ENCODE data around the gene NUB1.

The NUB1 gene

GRCh38 chr7:151345576-151346469 lies 4.2 kb downstream of the NUB1 start:
- no peak for DNase-seq (ENCODE audit: low spot score)

DNA sequence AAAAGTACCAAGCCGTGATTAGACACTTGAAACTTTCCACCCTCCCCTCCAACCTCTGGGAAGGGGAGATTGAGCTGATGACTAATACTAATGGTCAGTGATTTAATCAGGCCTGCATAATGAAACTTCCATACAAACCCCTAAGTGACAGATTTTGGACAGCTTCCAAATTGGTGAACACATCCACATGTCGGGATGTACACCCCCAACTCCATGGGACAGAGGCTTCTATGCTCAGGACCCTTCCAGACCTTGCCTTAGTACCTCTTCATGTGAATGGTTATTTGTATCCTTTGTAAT lies 4.8 kb downstream of the NUB1 start:
- DNase-seq (ENCODE audit: low spot score), result no peak

DNA sequence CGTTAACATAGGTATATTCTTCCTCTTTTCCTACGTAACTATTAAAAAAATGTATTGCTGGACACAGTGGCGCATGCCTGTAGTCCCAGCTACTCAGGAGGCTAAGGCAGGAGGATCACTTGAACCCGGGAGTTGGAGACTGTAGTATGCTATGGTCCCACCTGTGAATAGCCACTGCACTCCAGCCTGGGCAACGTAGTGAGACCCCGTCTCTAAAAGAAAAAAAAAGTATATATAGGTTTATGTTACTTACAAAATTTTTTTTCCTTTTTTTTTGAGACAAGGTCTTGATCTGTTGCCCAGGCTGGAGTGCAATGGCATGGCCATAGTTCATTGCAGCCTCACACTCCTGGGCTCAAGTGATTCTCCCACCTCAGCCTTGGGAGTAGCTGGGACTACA lies 5.6 kb downstream of the NUB1 start:
- DNase-seq (ENCODE audit: low spot score), result no peak

DNA sequence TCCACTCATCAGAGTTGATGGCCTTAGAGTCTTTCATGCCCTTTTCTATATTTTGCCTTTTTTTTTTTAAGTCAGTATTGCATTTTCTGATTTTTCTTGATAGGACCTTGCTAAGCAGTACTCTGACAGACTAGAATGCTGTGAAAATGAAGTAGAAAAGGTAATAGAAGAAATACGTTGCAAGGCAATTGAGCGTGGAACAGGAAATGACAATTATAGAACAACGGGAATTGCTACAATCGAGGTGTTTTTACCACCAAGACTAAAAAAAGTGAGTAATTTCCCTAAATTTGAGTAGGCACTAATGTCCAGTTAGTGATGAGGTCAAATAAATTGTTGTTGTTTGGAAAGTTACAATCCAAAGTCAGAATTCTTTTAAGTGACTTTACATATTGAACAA lies 7.4 kb downstream of the NUB1 start:
- no peak for DNase-seq (ENCODE audit: low spot score)

DNA sequence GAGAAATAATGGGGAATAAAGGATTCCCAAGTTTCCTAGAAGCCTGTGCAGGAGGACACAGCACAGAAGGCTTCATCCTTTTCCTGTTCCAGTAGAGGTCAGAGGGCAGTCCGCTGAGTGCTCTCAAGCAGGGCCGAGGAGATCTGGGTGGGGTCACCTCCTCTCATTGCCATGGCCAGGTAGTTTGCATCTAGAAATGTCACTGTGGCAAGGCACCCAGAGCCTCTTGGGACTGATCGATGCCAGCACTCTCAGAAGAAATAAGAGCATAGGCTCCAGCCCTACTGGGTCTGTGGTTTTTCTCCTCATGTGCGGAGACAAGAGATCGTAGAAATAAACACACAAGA lies 7.9 kb downstream of the NUB1 start:
- no peak for DNase-seq (ENCODE audit: low spot score)

- DNase-seq (ENCODE audit: low spot score), result peak; percentile 63
Measured at GRCh38 chr7:151351027-151351426, 9.4 kb downstream of the NUB1 start.

GRCh38 chr7:151351967-151352366 lies 10.4 kb downstream of the NUB1 start:
- DNase-seq (ENCODE audit: low spot score), result peak; percentile 68

DNA sequence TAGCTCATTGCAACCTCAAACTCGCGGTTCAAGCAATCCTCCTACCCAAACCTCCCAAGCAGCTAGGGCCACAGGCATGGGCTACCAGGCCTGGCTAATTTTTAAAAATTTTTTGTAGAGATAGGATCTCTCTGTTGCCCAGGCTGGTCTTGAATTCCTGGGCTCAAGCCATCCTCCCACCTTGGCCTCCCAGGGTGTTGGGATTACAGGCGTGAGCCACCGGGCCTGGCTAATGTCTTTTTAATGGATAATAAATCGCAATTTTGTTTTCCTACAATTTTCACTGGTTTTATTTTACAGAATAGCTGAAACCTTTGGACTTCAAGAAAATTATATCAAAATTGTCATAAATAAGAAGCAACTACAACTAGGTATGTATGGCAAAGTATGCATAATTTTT lies 10.9 kb downstream of the NUB1 start:
- no peak for DNase-seq (ENCODE audit: low spot score)

DNA sequence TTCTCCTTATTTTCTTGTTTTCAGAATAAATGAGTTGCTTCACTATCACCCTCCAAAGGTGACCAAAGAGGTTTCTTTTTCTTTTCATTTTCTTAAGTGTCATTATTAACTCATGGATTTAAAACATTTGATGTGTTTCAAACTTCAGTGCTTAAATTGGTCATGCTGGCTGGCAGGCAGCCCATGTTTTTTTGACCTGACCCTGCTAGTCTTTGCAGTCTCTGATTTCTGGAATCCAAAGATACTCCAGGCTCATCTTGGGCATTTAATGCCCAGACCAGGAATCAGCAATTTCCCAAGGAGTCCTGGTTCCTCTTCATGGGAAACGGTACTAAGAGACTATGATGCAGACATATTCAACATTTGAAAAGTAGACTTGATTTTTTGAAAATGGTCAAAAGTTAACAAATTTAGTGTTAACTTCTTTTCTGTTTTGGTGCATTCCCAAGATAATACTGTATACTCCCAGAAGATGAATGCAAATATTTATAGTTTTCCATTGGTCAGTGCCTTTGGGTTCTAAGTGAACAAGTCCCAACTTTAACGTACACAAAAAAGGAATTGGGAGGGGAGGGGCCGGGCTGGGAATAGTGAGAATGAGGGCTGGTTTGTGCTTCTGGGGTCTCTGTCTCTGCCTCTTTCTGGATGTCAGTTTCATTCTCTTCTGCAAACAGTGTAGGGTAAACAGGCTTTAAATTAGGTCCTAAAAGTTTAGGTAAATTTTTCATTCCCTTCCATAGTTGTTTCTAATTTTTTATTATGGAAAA lies 19.8 kb downstream of the NUB1 start:
- DNase-seq (ENCODE audit: low spot score), result no peak

DNA sequence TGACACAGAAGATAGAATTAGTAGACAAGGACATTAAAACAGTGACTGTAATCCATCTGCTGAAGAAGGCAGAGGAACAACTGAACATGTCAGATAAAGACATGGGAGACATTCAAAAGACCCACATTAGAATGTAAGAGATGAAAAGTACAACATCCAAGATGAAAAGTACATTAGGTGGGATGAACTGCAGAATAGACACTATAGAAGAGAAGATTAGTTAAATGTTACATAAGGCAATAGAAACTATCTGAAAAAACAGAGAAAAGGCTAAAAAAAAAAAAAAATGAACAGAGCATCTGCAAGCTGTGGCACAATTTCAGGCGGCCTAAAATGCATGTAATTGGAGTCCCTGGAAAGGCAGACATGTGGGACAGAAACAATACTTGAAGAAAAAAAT lies 21.6 kb downstream of the NUB1 start:
- no peak for DNase-seq (ENCODE audit: low spot score)

- DNase-seq (ENCODE audit: low spot score), result no peak
Measured at GRCh38 chr7:151366166-151366879, 24.7 kb downstream of the NUB1 start.

GRCh38 chr7:151366880-151367222 lies 25.2 kb downstream of the NUB1 start:
- DNase-seq (ENCODE audit: low spot score), result no peak

DNA sequence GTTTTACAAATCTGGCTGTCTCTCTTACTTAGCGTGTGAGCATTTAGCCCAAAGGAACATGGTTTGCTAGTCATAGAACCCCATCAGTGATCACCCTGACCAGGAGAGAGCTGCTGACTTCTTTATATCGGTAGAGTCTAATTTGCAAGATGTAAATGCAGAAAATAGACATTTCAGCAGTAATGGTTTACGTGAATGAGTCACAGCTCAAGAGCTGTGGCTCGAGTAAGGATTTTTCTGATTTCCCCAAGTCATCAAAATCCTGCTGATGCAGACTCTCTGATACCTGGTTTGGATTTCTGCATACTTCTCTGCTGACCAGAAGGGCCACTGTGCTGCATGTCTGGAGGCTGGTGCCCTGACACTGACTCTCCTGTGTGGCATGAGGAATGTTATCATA lies 25.7 kb downstream of the NUB1 start:
- DNase-seq (ENCODE audit: low spot score), result no peak

DNA sequence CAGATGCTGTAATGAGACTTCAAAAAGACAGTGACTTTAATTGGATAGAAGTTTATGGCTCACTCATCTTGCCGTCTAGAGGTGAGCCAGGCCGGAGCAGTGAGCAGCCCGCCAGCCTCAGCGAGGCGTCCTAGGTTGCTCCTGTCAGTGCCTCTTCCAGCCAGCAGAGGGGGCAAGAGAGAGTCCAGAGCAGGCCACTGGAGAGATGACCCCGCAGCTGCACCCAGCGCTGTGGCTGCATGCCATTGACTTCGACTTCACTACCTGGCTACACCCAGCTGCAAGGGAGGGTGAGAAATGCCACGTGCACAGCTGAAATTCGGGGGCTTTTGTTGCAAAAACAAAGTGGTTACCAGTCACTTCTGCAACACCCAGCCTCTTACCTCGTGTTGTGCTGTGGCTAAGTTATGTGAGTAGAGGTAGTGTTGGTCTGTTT lies 26.5 kb downstream of the NUB1 start:
- peak; percentile 82 for DNase-seq (ENCODE audit: low spot score)

DNA sequence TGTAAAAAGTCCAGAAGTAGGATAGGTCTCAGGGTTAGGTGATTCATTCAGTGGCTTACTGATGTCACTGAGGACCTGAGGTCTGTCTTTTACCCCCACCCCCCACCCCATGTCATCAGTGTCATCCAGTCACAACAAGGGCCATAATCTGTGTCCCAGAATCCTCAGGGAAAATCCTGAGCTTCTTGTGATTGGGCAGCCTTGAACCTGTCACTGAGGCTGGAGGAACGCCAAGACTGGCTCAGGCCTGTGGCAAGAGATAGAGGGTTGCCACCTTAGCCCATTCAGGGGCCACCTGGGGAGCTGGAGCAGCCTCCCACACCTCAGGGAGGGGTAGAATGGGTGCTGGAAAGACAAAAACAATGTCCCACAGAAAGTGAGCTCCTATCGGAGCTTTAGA lies 29.7 kb downstream of the NUB1 start:
- no peak for DNase-seq (ENCODE audit: low spot score)

DNA sequence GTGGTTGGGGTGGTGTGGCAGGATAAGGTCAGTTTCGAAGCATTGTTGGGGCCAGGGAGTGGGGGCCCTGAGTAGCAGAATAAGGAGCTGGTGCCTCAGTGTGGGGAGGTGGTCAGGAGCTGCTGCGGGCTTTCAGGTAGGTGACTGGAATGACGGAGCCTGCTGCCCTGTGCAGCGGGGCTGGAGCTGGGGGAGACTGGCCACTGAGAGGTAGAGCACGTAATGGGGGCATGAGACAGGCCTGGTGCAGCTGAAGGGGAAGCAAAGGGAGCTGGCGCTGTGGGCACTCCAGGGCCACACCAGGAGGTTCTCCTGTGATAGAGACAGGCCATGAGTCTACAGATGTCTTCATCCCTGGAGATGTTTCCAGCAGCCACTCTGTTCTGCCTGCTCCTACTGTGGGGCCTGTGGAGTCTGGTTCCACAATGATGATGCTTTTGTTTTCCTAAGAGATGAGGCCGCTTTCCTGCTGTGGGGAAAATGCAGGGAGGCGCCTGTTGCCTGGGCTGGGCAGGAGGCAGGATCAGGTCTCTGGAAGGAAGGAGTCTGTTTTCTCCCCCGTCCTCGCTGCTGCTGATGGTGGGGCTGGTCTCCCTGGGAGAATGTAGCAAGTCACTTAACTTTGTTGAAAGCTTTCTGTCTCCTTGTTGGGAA lies 31.1 kb downstream of the NUB1 start:
- no peak for DNase-seq (ENCODE audit: low spot score)

DNA sequence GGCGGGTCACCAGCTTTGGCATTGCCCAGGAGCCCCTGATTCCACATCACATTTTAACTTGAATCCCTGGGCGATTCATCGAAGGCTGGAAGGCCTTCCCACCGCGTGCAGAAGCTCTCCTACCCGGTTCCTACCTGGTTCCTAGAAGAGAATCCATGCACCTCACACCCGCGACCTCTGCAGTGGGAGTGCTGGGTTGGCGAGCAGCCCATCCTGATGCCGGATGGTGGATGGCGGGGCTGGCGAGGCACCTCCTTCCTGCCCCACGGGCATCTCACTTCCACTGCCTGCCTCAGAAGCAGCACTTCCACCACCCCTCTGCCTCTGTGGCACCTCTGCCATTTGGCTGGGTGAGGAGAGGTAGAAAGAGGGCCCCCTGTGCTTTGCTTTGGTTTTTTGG lies 32.0 kb downstream of the NUB1 start:
- no peak for DNase-seq (ENCODE audit: low spot score)

DNA sequence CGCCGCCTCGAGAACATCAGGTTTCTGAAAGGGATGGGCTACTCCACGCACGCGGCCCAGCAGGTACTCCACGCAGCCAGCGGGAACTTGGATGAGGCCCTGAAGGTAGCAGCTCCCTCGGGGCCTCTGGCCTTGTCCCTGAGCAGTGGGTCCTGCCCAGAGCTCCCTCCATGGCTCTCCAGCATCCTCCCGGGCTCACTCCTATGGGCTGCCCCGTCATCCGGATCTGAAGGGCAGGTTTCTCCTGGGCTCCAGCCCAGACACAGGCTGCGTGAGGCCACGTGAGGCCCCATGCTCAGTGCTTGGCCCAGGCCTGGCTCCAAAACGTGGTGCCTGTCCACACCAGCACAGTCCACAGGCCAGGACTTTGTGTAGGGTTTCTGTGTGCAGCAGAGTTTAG lies 32.5 kb downstream of the NUB1 start:
- no peak for DNase-seq (ENCODE audit: low spot score)

DNA sequence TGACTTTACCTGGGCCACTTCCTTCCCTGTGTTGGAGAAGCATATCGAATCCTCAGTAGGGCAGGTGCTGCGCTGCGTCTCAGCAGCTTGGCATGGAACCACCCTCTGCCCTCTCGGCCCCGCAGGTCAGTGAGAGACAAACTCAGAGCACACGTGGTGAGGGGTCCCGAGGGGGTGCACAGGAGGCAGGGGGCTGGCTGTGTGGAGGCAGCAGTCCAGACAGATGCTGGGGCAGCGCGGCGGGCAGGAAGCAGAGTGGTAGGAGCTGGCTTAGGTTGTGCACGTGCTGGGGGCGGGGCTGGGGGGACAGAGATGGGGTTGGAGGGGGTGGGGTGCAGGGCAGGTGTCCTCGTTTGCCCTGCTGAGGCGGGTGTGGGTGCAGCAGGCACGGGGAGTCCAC lies 33.1 kb downstream of the NUB1 start:
- DNase-seq (ENCODE audit: low spot score), result no peak

DNA sequence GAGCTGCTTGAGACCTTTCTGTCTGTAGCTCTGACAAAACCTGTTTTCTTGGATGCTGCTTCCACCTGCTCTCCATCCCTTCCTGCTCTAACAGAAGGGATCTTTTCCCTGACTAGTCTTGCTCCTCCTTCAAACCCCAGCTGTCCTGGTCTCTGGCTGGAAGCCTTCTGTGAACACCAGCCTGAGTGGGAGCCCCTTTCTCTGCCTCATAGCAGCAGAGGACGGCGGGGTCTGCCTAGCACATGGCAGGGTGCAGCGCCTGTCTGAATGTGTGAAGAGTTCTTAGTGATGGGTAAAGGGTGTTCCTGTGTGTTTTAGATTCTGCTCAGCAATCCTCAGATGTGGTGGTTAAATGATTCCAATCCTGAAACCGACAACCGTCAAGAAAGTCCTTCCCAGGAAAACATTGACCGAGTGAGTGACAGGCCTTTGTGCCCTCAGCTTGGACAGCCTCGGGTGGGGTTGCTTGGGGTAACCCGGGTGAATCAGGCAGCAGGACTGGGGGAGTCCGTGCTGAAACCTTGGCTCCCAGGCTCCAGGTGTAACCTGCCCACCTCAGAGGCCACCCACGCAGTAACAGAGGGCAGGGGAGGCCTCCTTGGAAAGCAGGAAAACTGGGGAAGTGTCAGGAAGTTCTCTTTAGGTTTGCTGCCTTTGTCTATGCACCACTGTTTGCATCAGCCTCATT lies 34.1 kb downstream of the NUB1 start:
- no peak for DNase-seq (ENCODE audit: low spot score)

DNA sequence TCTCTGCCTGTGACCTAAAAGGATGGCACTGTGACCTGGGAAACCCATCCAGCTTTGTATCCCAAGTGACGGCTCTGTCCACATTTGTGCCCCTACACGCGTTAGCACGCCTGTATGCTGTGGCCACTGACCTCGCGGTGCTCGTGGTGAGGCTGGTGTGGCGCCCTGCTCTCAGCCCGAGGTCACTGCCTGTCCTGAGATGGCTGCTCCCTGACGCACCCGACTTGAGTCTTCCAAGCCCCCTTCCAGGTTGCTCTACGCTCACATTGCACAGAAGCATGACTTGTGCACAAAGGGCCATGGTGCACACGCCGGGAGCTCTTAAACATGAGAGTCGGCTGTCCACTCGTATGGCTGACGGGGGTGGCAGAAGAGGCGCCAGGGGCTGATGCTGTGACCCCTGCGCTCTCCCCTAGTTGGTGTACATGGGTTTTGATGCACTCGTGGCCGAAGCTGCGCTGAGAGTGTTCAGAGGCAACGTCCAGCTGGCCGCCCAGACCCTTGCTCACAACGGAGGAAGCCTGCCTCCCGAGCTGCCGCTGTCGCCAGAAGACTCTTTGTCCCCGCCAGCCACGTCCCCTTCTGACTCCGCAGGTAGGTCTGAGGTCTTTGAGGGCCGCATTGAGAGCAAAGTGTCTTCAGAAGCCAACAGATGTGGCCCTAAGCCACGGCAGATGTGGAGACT lies 34.7 kb downstream of the NUB1 start:
- DNase-seq (ENCODE audit: low spot score), result no peak

Data from activated CD4-positive, alpha-beta T cell treated with anti-CD3 and anti-CD28 coated beads, Interleukin-2, Interleukin-4, amounts not matched to agents 100 ng/mL and 50 ng/mL, durations not matched to agents 16 hours and 8 hours (primary cell).